ENCODE results near the gene PLEK2. TPM values are rescaled to one million over a fixed set of nuclear protein-coding genes. Genes with fewer than 3 reads are reported as not detected.
"Not testable (repeated sequence)": the region's sequence is repeated elsewhere in the genome, so short reads cannot be mapped to it uniquely, and the experiment has no call there.

PLEK2 gene, protein sequence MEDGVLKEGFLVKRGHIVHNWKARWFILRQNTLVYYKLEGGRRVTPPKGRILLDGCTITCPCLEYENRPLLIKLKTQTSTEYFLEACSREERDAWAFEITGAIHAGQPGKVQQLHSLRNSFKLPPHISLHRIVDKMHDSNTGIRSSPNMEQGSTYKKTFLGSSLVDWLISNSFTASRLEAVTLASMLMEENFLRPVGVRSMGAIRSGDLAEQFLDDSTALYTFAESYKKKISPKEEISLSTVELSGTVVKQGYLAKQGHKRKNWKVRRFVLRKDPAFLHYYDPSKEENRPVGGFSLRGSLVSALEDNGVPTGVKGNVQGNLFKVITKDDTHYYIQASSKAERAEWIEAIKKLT
- 0.47 TPM for total RNA-seq

DNA sequence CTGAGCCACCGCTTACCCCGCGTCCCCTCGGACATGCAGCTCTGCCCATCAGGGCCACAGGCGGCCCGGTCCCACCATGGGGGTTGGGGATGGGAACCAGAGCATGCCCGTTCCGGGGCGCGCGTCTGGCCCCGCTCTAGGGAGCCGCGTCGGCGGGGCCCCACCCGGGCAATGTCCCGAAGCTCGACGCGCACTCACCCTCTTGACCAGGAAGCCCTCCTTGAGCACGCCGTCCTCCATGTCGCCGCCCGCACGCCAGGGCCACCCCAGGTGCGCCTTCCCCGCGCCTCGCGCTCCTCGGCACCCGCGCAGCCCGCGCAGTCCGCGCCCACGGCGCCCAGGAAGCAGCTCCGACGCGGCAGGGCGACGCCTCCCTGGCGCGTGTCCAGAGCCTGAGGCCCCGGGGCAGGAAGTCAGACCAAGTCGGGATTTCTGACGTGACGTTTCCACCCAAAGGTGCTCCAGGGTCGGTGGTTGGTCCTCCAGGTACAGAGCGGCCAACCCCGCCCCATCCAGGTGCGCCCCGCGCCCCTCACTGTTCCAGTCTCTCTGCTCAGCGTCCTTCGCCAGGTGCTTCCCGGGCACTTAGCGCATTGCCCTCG is at the start of gene PLEK2:
Gene PLEK2 (minus strand): TSS at position 346 of the 602 bp plus-strand sequence. CDS start 106 bp downstream, at position 240.
- no peak for DNase-seq

DNA sequence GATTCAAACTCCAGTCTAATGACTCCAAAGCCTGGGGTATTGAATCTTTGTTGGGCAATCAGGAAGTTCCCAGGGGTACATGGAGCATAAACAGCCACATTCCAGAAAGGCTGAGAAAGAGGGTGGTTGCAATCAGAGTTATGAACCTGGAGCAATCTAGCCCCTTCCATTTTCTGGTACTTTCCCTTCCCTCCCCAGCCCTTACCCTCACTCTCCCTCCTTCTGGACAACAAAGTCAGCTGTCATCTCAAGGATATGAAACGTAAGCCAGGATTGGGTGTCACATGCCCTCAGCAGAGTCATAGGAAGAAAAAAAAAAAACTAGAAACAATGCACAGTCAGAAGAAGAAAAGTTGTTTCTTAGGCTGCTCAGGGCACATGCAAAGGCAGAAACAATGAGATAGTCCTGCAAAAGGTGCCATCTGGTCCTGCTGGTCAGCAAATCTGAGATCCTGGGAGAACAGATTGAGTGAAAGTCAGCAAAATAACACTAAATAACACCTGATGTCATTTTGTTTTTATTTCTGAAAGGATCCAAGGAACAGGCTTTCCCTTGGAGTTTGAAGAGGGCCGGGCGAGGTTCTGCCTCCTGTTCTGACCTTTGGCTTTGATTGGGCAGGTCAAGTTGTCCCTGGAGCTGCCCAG is 49.5 kb upstream of the PLEK2 start:
- no peak for DNase-seq

DNA sequence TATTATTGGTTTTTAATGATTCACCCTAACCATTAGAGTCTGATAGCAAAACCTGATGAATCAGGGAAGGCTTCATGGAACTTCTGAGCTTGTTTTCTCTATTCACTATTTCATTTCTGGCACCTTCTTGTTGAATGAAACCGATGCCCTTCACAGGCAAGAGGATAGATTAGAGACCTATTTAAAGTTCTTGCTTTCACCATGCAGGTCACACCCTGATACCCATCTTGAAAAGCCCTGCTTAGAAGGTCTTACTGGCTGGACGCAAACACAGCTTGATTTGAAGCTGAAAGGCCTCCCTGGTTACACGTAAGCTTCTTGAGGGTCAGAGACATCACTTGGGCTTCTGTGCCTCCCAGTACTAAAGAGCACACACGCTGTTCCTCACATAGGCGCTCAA is 47.4 kb upstream of the PLEK2 start:
- no peak for DNase-seq

DNA sequence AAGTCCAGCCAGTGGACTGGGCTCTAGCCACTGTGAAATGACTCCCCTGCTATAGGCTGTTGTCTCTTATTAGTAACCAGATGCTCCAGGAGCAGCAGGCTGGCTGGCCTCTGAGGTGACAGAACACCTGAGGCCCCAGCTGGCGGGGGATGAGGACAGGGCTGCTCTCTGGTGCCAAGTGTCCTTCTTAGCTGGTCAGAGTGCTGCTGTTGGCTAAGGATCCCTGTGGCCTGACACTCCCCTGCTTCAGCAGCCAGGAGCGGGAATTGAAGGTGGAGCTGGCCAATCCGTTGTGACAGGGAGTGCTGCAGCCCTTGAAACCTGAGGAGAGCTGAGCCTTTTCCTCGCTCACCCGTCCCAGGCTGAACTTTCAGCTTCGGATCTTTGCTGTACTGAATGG is 45.8 kb upstream of the PLEK2 start:
- DNase-seq: no peak

DNA sequence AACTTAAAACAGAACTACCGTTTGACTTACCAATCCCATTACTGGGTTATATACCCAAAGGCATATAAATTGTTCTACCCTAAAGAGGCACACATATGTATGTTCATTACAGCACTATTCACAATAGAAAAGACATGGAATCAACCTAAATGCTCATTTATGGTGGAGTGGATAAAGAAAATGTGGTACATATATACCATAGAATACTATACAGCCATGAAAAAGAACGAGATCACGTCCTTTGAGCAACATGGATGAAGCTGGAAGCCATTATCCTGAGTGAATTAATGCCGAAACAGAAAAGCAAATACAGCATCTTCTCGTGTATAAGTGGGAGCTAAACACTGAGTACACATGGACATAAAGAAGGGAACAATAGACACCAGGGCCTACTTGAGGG is 44.8 kb upstream of the PLEK2 start:
- DNase-seq: no peak

DNA sequence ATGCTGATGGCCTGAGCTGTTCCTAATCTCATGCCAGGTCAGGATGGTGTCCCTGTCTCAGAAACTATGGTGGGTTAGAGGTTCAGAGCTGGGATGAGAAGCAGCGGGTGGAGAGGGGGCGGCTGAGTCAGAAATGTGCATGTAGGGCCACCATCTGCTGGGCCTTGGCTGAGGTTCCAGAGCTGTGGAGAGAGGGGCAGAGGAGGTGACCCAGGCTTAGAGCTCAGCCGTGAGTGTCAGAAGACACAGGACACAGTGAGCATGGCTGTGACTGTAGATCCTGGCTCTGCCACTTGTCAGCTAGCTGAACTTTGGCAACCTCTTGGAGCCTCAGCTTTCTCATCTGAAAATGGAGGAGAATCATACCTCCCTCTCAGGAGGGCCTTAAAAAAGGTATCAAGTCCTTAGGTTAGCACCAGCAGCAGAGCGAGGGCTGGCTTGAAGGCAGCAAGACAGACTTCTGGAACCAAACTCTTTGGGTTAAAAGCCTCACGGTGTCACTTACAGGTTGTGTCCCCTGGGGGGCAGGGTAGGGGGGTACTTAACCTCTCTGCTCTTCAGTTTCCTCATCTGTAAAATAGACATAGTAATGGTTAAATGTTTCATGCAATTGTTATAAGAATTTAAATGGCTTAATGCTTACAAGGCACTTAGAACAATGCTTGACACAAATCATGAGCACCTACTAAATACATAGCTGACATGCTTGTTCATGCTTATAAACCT is 41.8 kb upstream of the PLEK2 start:
- no peak for DNase-seq

DNA sequence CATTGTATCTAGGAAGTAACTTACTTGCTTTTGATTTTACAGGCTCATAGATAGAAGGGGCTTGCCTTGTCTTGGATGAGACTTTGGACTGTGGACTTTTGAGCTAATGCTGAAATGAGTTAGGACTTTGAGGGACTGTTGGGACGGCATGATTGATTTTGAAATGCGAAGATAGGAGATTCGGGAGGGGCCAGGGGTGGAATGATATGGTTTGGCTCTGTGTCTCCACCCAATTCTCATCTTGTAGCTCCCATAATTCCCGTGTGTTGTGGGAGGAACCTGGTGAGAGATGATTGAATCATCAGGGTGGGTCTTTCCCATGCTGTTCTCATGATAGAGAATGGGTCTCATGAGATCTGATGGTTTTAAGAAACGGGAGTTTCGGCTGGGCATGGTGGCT is 39.7 kb upstream of the PLEK2 start:
- DNase-seq: not testable (repeated sequence)

DNA sequence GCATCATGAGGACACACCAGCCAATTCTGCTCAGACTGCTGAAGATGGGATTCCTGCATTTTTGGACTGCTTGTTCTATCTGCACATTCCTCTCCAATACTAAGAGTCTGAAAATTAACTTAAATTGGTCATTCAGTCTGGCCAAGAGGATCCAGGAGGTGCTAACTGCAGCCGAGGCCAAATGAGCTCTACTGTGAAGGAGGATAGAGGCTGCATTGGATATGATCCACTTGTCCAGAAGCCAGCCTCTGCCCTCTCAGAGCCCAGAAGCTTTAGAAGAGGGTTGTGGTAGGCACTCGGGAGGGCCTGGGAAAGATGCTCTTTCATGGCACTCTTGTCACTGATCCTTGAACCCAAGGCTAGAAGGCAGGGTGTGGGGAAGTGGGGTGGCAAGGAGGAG is 37.1 kb upstream of the PLEK2 start:
- DNase-seq: no peak

DNA sequence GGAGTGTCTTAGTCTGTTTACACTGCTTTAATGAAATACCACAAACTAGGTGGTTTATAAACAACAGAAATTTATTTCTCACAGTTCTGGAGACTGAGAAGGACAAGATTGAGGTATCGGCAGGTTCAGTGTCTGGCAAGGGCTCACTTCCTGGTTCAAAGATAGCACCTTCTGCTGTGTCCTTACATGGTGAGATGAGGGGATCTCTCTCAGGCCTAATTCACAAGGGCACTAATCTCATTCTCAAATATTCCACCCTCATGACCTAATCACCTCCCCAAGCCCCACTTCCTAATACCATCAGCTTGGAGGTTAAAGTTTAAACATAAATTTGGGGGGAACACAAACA is 35.0 kb upstream of the PLEK2 start:
- DNase-seq: no peak

DNA sequence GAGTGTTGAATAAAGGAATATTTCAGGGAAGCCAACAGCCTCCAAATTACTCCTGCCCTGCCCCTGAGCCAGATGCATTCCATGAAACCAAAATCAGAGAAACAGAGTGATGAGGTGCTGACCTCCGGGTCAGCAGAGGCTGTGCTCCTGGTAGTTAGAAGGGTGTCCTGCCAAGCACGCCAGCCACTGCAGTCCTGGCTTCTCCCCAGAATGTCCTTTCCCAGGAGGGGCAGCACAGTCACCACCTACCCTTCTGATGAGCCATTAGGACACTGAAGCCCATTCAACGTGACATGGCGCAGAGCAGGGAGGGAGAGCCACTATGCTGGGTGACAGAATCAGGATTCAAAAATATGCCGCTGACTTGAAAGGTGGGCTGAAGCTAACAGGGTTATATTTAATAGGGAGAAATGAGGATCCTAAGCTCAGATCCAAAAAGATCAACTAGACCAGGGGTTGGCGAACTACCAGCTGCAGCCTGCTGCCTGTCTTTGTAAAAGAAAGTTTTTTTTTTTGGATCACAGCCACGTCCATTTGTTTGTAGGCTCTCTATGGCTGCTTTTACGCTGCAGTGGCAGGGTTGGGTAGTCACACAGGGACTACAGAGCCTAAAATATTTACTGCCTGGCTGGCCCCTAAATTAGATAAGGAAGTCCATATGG is 34.5 kb upstream of the PLEK2 start:
- no peak for DNase-seq

DNA sequence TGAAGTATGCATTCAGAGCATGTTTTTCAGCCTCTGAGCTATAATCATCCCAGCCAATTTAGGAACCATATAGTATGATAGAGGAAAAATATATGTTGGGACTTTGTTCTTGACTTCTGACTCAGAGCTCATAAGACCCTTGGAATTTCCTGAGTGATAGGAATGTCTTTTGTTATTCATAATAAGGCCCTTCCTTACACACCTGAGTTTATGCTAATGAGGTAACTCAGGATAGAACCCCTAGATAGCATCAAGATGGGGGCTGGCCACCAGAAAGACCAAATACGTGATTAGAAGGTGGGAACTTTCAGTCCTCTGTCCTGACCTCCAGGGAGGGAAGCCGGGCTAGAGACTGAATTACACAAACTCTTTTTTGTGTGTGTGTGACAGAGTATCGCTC is 32.4 kb upstream of the PLEK2 start:
- DNase-seq: no peak

DNA sequence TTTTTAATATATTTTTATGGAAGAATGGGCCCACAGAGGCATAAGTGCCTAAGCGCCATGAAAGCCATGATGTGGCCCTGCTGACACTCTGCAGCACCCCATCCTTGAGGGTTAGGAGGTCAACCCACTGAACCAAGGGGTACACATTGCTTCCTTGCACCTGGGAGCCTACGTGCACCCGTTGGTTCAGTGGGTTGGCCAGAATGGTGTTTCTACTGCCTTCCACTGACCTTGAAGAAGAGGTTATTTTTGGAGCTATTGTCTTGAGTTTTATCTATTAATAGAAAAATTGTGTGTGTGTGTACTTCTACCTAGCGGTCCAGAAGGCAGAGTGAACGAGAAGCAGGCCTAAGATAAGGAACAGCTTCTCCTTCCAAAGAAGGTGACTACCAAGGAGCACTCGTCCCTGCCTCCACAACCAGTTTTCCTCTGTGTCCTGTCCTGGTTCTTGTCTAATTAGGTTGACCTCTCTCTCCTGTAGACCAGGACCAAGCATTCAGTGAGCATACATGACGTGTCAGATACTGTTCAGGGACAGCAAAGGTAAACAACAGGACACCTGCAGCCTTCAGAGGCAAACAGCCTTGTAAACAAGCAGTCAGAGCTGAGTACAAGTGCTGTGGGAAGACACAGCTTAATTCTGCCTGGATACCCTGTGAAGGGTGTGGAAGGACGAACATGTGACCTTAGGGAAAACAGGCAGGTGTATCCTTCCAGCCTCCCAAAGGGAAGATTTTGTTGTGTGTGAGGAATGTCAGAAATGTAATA is 30.4 kb upstream of the PLEK2 start:
- no peak for DNase-seq

DNA sequence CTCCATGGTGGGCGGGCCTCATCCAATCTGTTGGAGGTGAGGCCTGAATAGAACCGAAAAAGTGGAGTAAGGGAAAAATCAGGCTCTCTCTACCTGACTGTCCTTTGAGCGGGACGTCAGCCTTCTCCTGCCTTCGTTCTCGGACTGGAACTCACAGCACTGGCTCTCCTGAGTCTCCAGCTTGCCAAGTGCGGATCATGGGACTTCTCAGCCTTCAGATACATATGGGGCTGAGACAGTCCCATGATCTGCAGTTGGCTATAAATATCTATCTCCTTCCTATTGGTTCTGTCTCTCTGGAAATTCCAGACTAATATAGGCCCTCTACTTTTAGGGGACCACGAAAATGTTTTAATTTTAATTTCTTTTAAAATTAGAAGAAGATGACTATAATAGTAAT is 29.7 kb upstream of the PLEK2 start:
- no peak for DNase-seq

DNA sequence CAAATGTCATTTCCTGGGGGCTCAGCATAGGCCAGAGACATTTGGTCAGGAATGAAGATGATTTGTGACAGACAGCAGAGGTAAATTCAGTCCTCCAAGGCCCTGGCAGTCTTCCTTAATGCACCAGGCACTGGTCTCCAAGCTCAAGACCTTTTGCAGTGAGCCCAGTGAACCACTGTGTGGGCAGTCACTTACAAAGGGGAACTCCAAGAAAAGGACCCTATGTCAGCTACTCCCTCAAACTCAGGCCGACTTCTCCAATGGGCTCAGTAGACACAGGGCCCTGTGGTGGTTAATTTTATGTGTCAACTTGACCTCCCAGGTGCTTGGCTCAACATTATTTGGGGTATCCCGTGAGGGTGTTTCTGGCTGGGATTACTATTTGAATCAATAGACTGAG is 29.3 kb upstream of the PLEK2 start:
- DNase-seq: no peak

DNA sequence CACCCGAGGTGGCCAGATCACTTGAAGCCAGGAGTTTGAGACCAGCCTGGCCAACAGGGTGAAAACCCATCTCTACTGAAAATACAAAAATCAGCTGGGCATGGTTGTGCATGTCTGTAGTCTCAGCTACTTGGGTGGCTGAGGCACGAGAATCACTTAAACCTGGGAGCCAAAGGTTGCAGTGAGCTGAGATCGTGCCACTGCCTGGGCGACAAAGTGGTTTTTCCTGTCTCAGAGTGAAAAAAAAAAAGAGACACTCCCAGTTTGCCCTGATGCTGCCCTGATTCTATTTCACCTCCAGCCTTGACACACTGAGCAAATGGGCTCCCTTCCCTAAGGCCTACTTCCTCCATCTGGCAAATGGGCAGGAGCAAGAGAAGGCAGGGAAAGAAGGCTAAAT is 28.5 kb upstream of the PLEK2 start:
- no peak for DNase-seq

DNA sequence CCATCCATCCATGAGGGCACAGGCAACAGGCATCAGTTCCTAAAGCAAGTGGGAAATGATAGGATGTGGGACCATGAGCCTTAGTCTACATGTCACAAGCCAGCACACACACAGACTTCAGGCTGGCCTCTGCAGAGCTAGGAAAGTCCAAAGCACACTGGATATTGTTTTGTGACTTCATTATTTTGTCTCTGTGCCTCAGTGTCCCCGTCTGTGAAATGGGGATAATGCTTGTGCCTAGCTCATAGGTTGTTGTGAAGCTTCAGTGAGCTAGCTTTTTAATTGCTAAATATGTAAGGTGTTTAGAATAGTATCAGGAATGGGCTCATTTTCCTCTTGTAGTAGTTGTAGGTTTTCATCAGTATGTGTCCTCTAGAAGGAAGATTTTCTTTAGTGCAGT is 27.0 kb upstream of the PLEK2 start:
- DNase-seq: no peak

DNA sequence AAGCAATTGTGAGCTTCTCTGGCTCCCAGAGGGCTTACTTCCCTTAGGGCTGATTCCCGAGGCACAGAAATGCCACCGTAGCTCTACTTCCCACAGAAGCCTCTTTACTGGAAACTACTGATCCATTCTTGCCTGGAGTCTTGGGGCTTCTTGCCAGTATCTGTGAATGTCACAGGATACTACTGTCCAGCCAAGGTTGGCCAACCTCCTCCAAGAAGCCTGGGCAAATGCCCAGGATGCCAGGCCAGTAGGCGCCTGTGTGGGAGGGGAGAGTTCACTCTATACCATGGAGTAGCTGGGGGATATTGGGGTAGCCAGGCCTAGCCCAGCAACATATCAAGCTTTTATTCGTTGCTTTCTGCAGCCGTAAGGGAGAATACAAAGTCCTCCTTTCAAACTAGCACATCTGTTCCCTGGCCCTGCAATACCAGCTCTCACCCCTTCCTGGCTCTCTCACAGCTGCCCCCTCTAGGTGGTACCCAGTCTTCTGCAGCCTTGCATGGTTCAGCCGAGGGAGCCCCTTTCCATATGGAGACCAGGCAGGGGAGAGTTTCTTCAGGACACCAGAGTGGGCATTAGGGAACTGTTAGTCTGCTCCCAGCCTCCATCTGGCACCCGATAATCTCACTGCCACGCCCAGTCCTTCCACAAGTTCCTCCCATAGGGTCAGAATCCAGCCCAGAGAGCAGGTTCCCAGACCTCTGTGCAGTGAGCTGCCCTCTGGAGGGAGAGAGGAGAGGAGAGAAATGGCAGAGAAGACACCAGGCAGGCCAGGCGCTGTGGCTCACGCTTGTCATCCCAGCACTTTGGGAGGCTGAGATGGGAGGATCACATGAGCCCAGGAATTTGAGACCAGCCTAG is 24.3 kb upstream of the PLEK2 start:
- DNase-seq: no peak

DNA sequence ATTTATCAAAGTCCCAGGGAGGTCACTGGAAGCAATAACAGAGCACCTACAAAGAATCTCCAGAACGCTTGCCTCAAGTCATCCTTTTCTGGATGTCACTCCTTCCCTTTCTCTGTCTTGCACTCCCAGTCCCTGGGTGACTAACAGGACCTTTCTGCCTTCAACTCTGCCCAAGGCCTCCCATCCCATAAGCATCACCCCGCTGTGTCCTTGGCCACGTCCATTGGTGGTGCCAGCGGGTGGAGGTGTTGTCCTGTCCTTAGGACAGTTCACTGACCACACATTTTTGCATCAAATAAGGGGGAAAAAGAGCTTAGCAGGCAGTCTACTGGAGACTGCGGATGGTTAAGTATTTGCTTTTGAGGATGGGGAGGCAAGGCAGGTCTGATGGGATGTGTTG is 23.6 kb upstream of the PLEK2 start:
- DNase-seq: no peak

DNA sequence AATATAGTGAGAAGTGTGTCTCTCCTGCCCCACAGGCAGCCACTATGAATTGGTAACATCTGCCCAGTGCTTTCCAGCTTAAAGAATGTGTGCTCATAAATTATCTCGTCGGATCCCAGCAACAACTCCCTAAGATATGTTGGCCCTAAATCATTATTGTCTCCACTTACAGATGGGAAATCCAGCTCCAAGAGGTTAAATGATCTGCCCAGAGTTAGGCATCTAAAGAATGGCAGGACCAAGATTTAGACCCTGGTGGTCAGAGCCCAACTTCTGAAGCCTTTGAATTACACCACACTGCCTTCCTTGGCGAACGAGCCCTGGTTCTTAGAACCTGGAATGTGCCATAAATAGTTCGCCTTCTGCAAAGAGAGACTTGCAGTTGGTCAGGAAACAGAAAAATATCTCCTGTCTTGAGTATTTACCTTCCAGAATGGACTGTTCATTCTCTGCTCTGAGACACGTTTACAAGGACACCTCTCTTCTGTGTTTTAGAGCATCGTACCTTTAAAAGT is 20.1 kb upstream of the PLEK2 start:
- DNase-seq: no peak

DNA sequence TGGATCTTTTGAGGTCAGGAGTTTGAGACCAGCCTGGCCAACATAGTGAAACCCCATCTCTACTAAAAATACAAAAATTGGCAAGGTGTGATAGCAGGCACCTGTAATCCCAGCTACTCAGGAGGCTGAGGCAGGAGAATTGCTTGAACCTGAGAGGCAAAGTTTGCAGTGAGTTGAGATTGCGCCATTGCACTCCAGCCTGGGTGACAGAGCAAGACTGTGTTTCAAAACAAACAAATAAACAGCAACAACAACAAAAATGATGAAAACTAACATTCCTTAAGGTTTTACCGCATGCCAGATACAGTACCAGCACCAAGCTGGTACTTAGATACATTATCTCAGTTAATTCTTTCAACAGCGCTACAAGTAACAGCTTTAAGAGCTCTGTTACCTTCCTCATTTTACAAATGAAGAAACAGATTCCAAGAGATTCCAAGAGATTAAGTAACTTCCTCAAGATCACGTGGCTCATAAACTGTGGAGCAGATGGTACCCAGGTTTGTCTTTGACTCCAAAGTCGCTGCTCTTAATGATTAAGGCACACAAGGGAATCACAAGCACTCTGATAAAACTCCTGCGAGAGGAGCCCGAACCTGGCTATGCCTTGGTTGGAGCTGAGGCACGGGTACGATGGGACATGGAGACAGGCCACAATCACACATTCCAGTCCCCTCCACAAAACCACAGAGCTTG is 17.7 kb upstream of the PLEK2 start:
- DNase-seq: no peak

Measured in occipital lobe (tissue), 2 donors.